NB4 (cell line): ENCODE measurements around the gene TMC8.

Source experiments
- POLR2A ChIP-seq: IDR thresholded peaks from 2 replicates; pipeline ENCODE4 v1.6.1; 2011; ENCODE audit warnings: mild to moderate bottlenecking; ENCODE audit not compliant: insufficient read length; ENCODE audit errors: extremely low read depth
- TF ChIP-seq, protein P1 (sequence below): IDR thresholded peaks from one replicate; pipeline ENCODE4 v1.5.1; 2012; ENCODE audit warnings: low read depth, low read length
- TF ChIP-seq, protein P2 (sequence below): IDR thresholded peaks from 2 replicates; pipeline ENCODE4 v1.6.1; 2011; ENCODE audit warnings: low read depth, low read length

GRCh38 chr17:78129351-78130089 is 1.1 kb upstream of the TMC8 start:
- no peak for TF ChIP-seq POLR2A
- TF ChIP-seq, protein P1, sequence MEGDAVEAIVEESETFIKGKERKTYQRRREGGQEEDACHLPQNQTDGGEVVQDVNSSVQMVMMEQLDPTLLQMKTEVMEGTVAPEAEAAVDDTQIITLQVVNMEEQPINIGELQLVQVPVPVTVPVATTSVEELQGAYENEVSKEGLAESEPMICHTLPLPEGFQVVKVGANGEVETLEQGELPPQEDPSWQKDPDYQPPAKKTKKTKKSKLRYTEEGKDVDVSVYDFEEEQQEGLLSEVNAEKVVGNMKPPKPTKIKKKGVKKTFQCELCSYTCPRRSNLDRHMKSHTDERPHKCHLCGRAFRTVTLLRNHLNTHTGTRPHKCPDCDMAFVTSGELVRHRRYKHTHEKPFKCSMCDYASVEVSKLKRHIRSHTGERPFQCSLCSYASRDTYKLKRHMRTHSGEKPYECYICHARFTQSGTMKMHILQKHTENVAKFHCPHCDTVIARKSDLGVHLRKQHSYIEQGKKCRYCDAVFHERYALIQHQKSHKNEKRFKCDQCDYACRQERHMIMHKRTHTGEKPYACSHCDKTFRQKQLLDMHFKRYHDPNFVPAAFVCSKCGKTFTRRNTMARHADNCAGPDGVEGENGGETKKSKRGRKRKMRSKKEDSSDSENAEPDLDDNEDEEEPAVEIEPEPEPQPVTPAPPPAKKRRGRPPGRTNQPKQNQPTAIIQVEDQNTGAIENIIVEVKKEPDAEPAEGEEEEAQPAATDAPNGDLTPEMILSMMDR: no peak
- TF ChIP-seq, protein P2, sequence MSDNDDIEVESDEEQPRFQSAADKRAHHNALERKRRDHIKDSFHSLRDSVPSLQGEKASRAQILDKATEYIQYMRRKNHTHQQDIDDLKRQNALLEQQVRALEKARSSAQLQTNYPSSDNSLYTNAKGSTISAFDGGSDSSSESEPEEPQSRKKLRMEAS: no peak
